Stimulated activated CD8-positive, alpha-beta memory T cell treated with anti-CD3 and anti-CD28 coated beads, Interleukin-4, amount 100 ng/mL, for 48 hours (primary cell): ENCODE measurements around the gene SACS.
"Not testable (repeated sequence)": the region's sequence is repeated elsewhere in the genome, so short reads cannot be mapped to it uniquely, and the experiment has no call there.

ENCODE experiments used
- DNase-seq: peaks from one replicate; pipeline ENCODE4 v3.0.0-alpha.2; 2020

The SACS gene

GRCh38 chr13:23411220-23411619 is 22.3 kb downstream of the SACS start:
- no peak for DNase-seq

- DNase-seq: no peak
Measured at GRCh38 chr13:23408026-23408425, 25.5 kb downstream of the SACS start.

- not testable (repeated sequence) for DNase-seq
Measured at GRCh38 chr13:23401156-23401555, 32.3 kb downstream of the SACS start.

GRCh38 chr13:23399347-23399746 is 34.2 kb downstream of the SACS start:
- DNase-seq: no peak

- no peak for DNase-seq
Measured at GRCh38 chr13:23394821-23395220, 38.7 kb downstream of the SACS start.

GRCh38 chr13:23392925-23393645 is 40.4 kb downstream of the SACS start:
- no peak for DNase-seq

- DNase-seq: no peak
Measured at GRCh38 chr13:23392313-23392712, 41.2 kb downstream of the SACS start.

GRCh38 chr13:23391752-23392151 is 41.8 kb downstream of the SACS start:
- no peak for DNase-seq

- DNase-seq: no peak
Measured at GRCh38 chr13:23386533-23386932, 47.0 kb downstream of the SACS start.

GRCh38 chr13:23385931-23386330 is 47.6 kb downstream of the SACS start:
- DNase-seq: no peak

GRCh38 chr13:23384111-23384510 is 49.4 kb downstream of the SACS start:
- DNase-seq: no peak

- DNase-seq: no peak
Measured at GRCh38 chr13:23383151-23383550, 50.4 kb downstream of the SACS start.

GRCh38 chr13:23381866-23382265 is 51.6 kb downstream of the SACS start:
- no peak for DNase-seq

- no peak for DNase-seq
Measured at GRCh38 chr13:23380534-23380933, 53.0 kb downstream of the SACS start.

- DNase-seq: peak; percentile 70
Measured at GRCh38 chr13:23377983-23378632, 55.4 kb downstream of the SACS start.

- no peak for DNase-seq
Measured at GRCh38 chr13:23377579-23377978, 55.9 kb downstream of the SACS start.

- peak; percentile 98 for DNase-seq
Measured at GRCh38 chr13:23375001-23375971, 58.2 kb downstream of the SACS start.

- no peak for DNase-seq
Measured at GRCh38 chr13:23372264-23372906, 61.1 kb downstream of the SACS start.

- no peak for DNase-seq
Measured at GRCh38 chr13:23367907-23368306, 65.6 kb downstream of the SACS start.

GRCh38 chr13:23365652-23366051 is 67.8 kb downstream of the SACS start:
- DNase-seq: no peak

- DNase-seq: no peak
Measured at GRCh38 chr13:23359882-23360281, 73.6 kb downstream of the SACS start.

GRCh38 chr13:23357349-23357748 is 76.2 kb downstream of the SACS start:
- DNase-seq: no peak

- no peak for DNase-seq
Measured at GRCh38 chr13:23356368-23356767, 77.1 kb downstream of the SACS start.
